Peyer's patch (tissue), 4 donors: ENCODE measurements around the gene TXNDC15.

Experiments
- CTCF ChIP-seq, 6 experiments: fragments of 450-650 bp in 4 of 6; fragments of 200-600 bp in 2 of 6; sonication (generic) in 1 of 6; IDR thresholded peaks; one replicate each; pipeline ENCODE4 v1.5.1; 2017 to 2019; ENCODE audit warnings: antibody characterized with exemption in 6 of 6, mild to moderate bottlenecking in 3 of 6, moderate library complexity in 1 of 6
- POLR2A ChIP-seq, 2 donors: fragments of 450-650 bp; IDR thresholded peaks; one replicate each; pipeline ENCODE4 v1.5.1; 2017; ENCODE audit warnings: antibody characterized with exemption in 2 of 2, mild to moderate bottlenecking in 2 of 2, moderate library complexity in 2 of 2

DNA sequence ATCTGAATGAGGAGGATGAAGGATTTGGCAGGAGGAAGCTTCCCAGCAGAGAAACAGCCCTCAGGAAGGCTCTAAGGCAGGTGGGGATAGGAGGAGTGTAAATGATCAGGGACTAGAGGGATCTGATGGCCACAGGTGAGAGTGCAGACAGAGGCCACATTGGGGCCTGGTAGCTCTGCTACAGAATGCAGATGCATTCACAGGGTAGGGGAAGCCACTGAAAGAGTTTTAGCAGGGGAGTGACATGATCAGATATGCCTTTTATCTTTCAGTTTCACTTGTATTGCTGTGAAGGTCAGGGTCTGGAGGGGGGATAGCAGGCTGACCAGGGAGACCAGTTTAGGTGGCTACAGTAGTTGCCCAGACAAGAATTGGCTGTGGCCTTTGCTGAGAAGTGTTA lies 3.0 kb downstream of the TXNDC15 start:
- TF ChIP-seq POLR2A (IDR thresholded peaks at IDR 0.05) (no peak), CTCF (IDR thresholded peaks at IDR 0.05) (no peak)
